ENCODE results near the gene DYNC1H1. TPM values are rescaled to one million over a fixed set of nuclear protein-coding genes. Genes with fewer than 3 reads are reported as not detected.
"Not testable (repeated sequence)": the region's sequence is repeated elsewhere in the genome, so short reads cannot be mapped to it uniquely, and the experiment has no call there.

The DYNC1H1 gene
- total RNA-seq, 1 donor from 2014 or later = 735 TPM

GRCh38 chr14:102080183-102081080 lies 116.1 kb downstream of the DYNC1H1 start:
- Mint-ChIP-seq H3K9me3 (ENCODE audit: low read depth) (no peaks in the 10 kb centered on the region), H3K27ac (ENCODE audit: unreplicated experiment) (peak overlapping the region; percentile 17), H3K4me3 (ENCODE audit: unreplicated experiment) (no peak overlapping the region), H3K4me1 (ENCODE audit: low read depth) (peaks cover 34% of the 10 kb centered on the region), H3K27me3 (ENCODE audit: low read depth) (no peaks in the 10 kb centered on the region), H3K36me3 (ENCODE audit: low read depth) (peaks cover 53% of the 10 kb centered on the region)
- TF ChIP-seq CTCF (IDR thresholded peaks at IDR 0.05) = no peak
- peak; percentile 13 for DNase-seq (ENCODE audit: low spot score)

GRCh38 chr14:102081231-102082080 lies 117.1 kb downstream of the DYNC1H1 start:
- TF ChIP-seq CTCF (IDR thresholded peaks at IDR 0.05) = no peak
- Mint-ChIP-seq H3K27ac (ENCODE audit: unreplicated experiment) (no peak overlapping the region), H3K4me1 (ENCODE audit: low read depth) (peaks cover 43% of the 10 kb centered on the region), H3K4me3 (ENCODE audit: unreplicated experiment) (no peak overlapping the region), H3K27me3 (ENCODE audit: low read depth) (no peaks in the 10 kb centered on the region), H3K36me3 (ENCODE audit: low read depth) (peaks cover 60% of the 10 kb centered on the region), H3K9me3 (ENCODE audit: low read depth) (no peaks in the 10 kb centered on the region)
- DNase-seq (ENCODE audit: low spot score) = no peak

GRCh38 chr14:102084522-102084921 lies 120.1 kb downstream of the DYNC1H1 start:
- peak overlapping the region; percentile 97 for H3K4me3 Mint-ChIP-seq (ENCODE audit: unreplicated experiment)
- H3K9me3 Mint-ChIP-seq (ENCODE audit: low read depth); DNase-seq (ENCODE audit: low spot score); H3K27me3 Mint-ChIP-seq (ENCODE audit: low read depth): not testable (repeated sequence)
- H3K4me1 Mint-ChIP-seq (ENCODE audit: low read depth) = peaks cover 50% of the 10 kb centered on the region
- H3K27ac Mint-ChIP-seq (ENCODE audit: unreplicated experiment) = peak overlapping the region; percentile 75
- peaks cover 52% of the 10 kb centered on the region for H3K36me3 Mint-ChIP-seq (ENCODE audit: low read depth)

- H3K36me3 Mint-ChIP-seq (ENCODE audit: low read depth) = peaks cover 48% of the 10 kb centered on the region
- H3K9me3 Mint-ChIP-seq (ENCODE audit: low read depth) = no peaks in the 10 kb centered on the region
- DNase-seq (ENCODE audit: low spot score) = no peak
- TF ChIP-seq CTCF (IDR thresholded peaks at IDR 0.05) = no peak
- peak overlapping the region; percentile 75 for H3K27ac Mint-ChIP-seq (ENCODE audit: unreplicated experiment)
- H3K4me1 Mint-ChIP-seq (ENCODE audit: low read depth) = peaks cover 50% of the 10 kb centered on the region
- no peaks in the 10 kb centered on the region for H3K27me3 Mint-ChIP-seq (ENCODE audit: low read depth)
- peak overlapping the region; percentile 97 for H3K4me3 Mint-ChIP-seq (ENCODE audit: unreplicated experiment)
Measured at GRCh38 chr14:102084931-102085330, 120.6 kb downstream of the DYNC1H1 start.

GRCh38 chr14:102085488-102085887 lies 121.1 kb downstream of the DYNC1H1 start:
- Mint-ChIP-seq H3K36me3 (ENCODE audit: low read depth) (peaks cover 43% of the 10 kb centered on the region), H3K9me3 (ENCODE audit: low read depth) (no peaks in the 10 kb centered on the region), H3K4me1 (ENCODE audit: low read depth) (peaks cover 50% of the 10 kb centered on the region), H3K27me3 (ENCODE audit: low read depth) (no peaks in the 10 kb centered on the region), H3K27ac (ENCODE audit: unreplicated experiment) (peak overlapping the region; percentile 98), H3K4me3 (ENCODE audit: unreplicated experiment) (peak overlapping the region; percentile 97)
- DNase-seq (ENCODE audit: low spot score) = no peak
- TF ChIP-seq CTCF (IDR thresholded peaks at IDR 0.05) = no peak
